Fibroblast of skin of abdomen (primary cell): ENCODE results near the gene WHRN.

Source experiments
- DNase-seq: peaks from one replicate; pipeline ENCODE4 v3.0.0-alpha.2; 2013

WHRN gene

GRCh38 chr9:114396558-114397218 is 108.6 kb downstream of the WHRN start:
- peak; percentile 98 for DNase-seq

DNA sequence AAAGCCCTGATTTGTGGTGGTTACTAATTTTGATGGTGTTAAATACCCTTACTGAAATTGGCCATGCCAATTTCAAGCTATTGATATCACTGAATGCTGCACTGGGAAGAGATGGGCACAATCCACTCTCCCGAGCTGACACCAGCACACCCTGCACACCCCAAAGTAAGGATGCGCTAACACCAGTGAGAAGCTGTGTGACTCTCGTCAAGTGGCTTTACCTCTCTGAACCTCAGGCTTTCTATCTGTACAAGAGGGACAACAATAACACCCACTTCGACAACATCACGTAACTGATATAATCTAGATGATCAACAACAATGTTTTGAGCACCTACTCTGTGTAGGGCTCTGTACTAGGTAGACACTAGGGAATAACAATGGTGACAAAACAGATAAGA is 109.5 kb downstream of the WHRN start:
- no peak for DNase-seq

GRCh38 chr9:114395334-114395617 is 110.0 kb downstream of the WHRN start:
- DNase-seq = no peak

DNA sequence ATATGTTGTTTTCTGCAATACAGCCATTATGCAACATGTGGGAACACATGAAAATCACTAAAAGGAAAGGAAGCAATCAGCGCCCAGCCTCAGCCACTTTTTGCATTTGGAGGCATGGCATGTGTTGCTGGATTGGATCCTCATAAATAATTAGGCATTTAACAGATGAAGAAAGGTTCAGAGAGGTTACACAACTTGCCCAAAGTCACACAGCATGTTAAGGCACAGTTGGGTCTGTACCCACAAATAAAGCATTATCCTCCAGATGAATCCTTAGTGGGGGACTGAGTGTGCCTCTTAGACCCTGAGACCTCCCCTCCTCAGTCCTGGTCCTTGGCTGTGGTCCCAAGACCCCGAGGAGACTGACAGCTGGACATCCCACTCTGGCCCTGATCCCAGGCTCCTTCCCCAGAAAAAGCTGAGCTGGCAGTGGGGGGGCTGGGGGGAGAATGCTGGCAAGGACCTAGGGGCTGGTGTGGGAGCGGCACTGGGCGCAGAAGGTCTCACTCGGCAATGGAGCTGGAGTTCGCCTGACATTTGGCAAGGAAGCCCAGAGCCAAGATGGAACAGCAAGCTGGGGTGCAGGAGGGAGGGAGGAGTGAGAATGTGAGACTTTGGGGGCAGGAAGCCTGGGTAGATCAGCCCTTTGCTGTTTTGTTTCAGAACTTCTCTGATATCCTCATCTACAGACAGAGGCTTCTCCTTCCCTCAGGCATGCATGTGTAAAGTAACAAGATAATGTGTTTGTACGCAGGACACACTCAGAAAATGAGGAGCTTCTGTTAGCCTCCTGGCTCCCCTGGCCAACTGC is 110.5 kb downstream of the WHRN start:
- DNase-seq = no peak

- no peak for DNase-seq
Observed at GRCh38 chr9:114392749-114393112, 112.5 kb downstream of the WHRN start.

GRCh38 chr9:114390952-114391351 is 114.3 kb downstream of the WHRN start:
- no peak for DNase-seq

GRCh38 chr9:114389612-114390368 is 115.5 kb downstream of the WHRN start:
- DNase-seq = no peak

- DNase-seq = no peak
Observed at GRCh38 chr9:114388764-114389375, 116.4 kb downstream of the WHRN start.

DNA sequence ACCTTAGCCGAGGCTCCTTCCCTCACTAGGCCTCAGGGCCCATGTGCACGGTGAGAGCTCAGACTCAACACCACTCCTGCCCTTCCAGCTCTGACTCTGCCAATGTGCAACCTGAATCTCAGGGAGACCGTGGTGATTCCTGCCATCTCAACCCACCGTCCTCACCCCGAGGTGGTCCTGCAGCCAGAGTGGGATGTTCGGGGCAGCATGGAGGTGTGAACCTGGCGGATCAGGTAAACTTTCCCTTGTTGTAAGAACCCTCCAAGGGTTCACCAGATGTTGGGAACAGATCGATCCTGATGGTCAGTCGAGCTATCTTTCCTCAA is 117.0 kb downstream of the WHRN start:
- no peak for DNase-seq

- peak; percentile 78 for DNase-seq
Observed at GRCh38 chr9:114387680-114388356, 117.5 kb downstream of the WHRN start, which contains the start of gene AKNA. AKNA (minus strand) TSS chr9:114387982; CDS start chr9:114381333, 6,649 bp downstream.

DNA sequence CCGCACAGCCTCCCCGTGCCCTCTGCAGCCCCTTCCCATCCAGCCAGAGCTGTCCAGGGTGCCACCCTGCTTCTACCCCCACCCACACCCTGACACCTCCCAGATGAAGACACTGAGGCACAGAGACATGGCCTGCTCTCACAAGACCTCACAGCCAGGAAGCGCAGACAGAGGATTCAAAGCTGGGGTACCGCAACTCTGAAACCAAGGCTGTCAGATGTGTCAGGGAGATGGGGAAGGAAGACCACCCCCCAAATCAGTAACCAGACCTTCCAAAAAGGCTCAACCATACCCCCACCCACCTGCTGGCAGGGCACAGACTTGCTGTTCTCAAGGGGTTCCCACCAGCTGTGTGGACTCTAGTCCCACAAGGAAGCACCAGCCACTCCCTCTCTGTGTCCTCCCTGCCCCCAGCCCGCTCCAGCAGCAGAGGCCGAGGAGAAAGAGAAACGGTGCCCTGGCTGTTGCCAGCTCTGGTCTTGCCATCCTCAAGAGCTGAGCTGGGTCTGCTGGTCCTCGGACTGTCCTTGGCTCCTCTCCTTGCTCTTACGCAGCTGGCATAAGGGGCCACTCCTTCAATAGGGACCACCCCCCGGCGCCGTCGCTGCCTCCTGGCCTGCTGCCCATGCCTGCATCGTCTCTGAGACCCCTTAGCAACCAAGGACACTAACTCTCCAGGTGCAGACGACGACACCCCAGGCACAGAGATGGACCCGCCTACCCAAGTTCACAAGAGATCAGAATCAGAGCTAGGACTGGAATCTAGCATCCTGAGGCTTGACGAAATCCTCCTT is 118.2 kb downstream of the WHRN start:
- DNase-seq = no peak

GRCh38 chr9:114386361-114386885 is 118.8 kb downstream of the WHRN start:
- DNase-seq = no peak

DNA sequence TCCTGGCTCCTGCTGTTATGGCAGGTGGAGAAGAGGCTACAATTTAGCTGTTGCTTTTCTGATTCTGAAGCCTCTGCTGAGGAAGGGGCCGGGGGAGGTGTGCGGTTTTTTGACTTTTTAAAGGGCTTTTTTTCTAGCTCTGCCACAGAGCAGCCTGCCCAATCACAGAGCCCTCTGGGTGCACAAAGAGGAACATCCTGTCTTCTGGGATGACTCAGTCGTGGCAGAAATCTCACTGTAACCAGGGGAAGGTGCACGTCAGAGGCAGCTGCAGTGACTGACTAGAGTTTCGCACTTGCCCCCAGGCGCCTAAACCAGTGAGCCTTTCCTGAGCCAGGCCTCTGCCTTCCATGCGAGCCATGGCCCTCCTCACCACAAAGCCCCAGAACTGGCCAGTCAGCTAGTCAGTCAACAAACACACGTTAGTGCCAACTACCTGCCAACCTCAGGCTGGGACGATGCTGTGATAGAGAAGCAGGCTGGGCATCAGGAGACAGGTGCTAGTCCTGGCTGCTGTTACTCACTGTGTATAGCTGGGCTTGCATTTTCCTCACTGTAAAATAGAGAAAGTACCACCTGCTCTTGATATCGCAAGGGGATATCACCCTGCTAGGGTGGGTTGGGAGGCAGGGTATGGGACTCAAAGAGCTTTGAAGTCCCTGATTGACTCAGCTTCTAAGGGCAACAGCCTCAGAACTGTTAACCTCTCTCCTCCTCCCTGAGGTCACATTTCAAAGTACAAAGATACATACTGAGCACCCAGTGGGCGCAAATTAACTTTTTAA is 119.7 kb downstream of the WHRN start:
- peak; percentile 85 for DNase-seq

DNA sequence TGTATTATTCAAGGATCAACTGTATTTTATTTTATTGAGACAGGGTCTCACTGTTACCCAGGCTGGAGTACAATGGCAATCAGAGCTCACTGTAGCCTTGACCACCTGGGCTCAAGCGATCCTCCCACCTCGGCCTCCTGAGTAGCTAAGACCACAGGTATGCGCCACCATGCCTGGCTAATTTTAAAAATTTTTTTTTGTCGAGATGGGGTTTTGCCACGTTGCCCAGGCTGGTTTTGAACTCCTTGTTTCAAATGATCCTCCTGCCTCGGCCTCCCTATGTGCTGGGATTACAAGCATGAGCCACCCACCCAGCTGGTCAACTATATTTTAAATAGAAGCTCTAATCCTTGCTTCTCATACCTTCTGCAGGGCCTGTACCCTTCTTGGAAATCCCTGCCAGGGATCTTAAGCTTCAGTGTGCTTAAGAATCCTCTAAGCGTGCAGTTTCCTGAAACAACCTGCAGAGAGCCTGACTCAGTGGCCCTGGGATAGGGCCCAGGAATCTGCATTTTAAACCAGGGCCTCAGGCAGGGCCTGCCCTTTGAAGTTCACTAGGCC is 120.4 kb downstream of the WHRN start:
- DNase-seq = no peak

DNA sequence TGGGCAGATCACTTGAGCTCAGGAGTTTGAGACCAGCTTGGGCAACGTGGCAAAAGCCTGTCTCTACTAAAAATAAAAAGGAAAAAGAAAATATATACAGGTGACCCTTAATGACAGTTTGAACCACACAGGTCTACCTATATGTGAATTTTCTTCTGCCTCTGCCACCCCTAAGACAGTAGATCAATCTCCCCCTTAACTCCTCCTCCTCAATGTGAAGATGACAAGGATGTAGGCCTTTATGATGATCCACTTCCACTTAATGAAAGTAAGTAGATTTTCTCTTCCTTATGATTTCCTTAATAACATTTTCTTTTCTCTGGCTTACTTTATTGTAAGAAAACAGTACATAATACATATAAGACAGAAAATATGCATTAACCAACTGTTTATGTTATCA is 120.9 kb downstream of the WHRN start:
- no peak for DNase-seq

DNA sequence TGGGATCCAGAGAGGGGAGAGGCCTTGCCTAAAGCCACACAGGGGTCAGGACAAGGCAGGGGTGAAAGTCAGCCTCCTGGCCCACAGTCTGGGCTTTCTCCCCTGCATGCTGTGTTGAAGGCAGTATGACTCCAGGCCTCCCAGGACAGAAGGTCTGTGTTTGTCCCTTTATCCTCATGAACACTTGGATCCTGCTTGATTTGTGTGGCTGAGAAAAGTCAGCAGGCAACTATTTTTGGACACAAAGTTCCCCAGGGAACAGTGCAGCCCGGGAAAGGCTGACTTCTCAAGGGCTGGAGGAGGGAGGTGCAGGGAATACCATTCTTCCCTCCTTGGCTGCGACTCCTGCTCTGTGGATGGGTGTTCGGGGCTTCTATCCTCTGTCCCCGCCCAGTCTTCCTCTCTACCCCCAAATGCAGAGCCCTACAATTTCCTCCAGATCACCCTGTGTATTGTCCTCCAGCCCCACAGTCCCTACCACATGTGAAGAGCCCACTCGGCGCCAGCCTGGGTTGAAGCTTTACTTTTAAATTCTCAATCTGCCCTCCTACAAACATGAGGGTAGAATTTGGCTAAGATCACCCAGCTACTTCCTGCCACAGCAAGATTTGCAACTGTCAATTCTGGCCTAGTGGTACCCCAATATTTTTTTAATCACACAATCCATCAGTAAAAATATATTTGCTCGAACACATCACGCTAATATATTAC is 121.6 kb downstream of the WHRN start:
- peak; percentile 67 for DNase-seq

- DNase-seq = no peak
Observed at GRCh38 chr9:114382699-114383520, 122.4 kb downstream of the WHRN start.

DNA sequence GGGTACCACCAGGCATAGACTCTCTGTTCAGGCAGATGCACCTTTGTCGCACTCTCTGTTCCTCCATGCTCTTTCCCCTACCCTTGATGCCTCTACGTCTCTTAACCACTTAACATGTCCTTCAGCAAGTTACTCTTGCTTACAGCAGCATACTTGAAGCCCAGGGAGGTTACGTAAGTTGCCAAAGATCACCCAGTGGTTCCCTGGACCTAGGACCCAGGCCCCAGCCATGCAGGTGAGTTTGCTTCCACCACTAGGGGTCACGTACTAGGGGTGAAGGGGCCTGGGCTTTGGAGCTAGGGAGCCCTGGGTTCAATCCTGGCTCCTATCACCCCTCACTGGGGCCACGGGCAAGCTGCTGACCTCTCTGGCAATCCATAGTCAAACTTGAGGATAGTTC is 126.4 kb downstream of the WHRN start:
- DNase-seq = no peak

DNA sequence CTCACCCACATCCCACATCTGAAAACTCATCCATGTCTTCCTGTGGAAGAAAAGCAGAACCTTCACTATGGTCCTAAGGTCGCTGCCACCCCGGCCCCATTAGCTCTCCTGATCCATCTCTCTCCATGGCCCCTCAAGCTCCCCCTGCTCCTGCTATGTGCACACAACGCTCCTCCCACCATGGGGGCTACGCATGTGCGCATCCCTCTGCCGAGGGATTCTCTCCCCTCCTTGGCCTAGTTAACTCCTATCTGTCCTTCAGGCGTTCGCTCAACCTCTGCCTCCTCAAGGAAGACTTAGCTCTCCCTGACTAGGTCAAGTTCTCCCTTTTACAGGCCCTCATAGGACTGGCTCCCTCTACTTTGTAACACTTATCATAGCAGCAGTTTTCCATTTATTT is 127.3 kb downstream of the WHRN start:
- no peak for DNase-seq
